GM15510 (cell line): Measurements from ENCODE around the gene SPECC1L.

Experiments
- POLR2A ChIP-seq: IDR thresholded peaks from 3 replicates; pipeline ENCODE4 v1.6.1; 2011; ENCODE audit warnings: borderline replicate concordance; ENCODE audit not compliant: insufficient read length; ENCODE audit errors: extremely low read depth

Gene SPECC1L

DNA sequence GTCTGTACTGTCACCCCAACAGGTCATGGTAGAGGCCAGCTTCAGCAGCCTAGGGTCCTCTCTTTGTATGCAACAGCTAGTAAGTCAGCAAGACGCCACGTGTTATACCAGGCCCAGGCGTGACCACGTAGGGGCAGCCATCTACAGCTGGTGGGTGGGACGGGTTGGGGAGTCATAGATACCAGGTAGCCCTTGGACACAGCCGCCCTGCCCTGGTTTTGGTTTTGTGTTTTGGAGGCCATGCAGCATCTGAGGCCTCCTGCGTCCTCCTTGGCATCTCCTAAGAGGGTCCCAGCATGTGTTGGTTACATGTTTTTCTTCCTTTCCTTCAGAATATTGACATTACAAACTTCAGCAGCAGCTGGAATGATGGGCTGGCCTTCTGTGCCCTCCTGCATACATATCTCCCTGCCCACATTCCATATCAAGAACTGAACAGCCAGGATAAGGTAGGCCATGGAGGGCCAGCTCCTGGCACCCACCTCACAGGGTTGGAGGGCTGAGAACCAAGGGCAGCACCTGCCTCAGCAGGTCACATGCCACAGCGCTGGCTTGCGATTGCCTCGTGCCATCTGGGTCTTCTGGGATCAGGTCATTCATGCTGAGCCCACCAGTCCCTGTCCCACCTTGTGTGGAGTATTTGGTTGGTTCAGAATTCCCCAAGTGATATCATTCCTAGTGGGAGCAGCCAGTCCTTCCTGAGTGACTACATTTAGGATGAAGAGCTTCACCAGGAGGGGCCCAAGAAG is 140.8 kb downstream of the SPECC1L start:
- TF ChIP-seq POLR2A = no peak

DNA sequence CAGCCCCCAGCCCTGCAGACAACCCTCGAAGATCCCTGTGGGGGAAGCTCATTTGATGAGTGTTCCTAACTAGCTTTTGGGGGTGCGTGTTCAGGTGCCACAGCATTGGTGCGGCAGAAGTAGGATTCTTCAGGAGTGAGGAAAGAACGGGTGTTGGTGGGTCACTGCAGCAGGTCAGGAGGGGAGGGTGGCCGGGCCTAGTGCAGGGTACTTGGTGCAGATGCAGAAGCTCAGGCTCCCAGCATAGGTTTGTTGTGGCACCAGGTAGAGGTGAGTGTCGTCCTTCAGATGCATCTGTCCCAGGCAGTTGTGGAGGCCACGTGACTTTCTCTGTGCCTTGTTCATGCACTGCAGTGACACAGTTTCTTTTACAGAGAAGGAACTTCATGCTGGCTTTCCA is 141.6 kb downstream of the SPECC1L start:
- TF ChIP-seq POLR2A = no peak

DNA sequence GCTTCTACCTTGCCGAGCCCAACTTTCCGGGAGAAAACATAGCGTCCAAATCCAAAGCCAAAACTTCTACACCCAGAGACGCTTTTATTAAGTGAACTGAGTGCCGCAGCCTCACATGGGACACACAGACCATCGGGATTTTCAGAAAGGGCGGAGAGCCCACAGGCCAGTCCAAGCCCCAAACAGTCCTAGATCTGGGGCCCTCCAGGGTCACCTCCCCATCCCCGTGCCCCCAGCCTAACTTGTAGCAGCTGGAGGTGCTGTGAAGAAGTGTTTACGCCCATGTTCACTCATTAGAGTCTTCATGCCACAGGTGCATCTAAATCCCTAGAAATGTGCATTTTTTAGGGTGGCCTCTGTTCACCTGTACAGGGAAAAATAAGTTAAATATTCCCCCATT is 142.6 kb downstream of the SPECC1L start:
- no peak for TF ChIP-seq POLR2A

DNA sequence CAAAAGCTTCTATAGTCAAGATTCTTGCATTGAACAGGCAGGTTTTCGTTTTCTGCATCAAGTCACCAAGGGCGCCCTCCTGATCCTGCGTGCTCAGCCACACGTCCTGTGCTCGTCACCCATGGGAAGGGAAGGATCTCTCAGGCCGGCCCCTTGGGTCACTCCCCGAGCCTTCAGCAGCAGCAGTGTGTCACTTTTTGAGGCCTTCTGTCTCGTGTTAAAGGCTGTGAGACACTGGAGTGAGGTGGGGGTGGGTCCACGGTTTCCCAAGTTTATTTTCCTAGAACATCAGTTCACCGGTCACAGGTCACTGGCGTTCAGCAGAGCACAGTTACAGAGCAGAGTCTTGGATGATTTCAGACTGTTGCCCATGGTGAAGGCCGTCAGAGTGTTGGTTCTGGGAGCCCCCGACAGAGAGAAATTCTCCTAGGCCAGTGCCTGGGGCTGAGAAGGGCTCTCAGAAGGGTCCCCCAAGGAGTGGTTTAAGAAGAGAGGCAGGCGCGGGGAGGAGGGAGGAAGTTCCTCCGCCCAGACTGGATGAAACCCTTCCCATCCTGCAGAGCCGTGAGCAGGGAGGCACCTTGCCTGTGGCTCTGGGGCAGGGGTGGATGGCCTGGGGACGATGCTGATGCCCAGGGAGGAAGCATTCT is 143.2 kb downstream of the SPECC1L start:
- TF ChIP-seq POLR2A = no peak

DNA sequence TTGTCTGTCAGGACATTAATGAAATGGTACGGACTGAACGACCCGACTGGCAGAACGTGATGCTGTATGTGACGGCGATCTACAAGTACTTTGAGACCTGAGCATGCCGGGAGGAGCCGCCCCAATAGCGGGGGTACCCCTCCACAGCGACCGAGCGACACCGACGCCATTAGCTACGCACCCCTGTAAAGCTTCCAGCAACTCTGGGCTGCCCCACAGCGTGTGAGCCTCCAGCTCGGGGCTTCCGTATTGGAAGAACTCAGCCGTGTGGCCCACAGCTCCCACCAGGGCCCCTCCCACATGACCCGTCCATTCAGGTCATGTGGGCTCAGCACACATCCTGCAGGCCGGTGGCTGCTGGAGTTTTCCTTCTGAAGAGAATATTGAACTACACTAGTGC is 143.9 kb downstream of the SPECC1L start:
- no peak for TF ChIP-seq POLR2A

DNA sequence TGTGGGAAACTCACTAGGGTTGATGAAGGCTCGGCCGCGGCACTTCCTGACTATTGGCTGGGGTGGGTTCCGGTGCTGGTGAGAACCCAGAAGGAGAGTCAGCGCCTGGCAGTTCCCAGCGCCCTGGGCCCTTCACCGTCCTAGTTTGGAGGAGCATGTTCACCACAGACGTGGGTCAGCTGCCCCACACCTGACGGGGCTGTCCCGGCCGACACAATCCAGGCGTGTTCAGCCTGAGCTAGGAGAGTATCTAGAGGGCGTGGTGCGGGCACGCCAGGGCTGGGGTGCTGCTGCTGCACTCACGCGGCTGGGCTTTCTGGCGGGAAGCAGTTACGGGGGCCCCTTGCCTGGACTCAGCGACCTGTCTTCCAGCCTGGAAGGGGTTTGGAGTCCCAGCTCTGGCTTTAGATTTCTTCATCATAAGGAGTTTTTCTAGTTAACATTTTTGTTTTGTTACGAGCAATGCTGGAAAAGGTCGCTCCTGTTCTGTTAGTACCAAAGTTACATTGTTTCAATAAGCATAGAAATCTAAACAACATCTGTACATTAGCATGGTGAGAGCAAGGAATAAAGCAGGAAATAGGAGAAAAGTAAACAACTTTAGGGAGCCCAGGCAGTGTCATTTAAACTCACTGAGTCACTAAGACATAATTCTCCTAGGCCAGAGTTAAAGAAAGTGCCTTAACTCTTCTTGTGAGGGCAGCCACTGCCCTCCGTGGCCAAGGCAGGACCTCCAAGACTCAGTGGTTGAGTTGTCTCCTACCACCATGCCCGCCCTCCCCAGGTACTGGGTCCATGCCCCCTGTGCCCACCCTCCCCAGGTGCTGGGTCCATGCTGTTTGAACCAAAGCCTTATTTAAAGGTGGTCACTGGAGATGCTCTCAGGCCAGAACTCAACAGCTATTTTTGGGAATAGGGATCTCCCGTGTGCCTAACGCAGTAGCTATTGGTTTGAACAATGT is 144.6 kb downstream of the SPECC1L start:
- TF ChIP-seq POLR2A = no peak

DNA sequence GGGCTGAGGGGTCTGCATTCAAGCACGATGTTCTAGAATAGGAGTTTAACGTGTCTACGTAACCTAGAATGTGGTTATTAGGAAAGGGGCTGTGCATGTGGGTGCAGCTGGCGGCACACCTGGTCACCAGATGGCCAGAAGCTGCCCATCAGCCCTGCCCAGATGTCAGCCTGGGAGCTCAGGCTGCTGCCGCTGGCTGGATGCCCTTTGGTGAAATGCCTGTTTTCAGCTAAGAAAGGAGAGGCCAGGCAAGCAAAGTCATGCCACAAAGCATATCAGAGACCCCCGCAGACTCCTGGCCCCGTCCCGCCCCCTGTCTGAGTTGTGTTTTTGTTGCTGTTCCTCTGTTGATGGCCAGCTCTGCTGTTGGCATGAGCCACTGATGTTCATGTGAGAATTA is 145.5 kb downstream of the SPECC1L start:
- TF ChIP-seq POLR2A = no peak

DNA sequence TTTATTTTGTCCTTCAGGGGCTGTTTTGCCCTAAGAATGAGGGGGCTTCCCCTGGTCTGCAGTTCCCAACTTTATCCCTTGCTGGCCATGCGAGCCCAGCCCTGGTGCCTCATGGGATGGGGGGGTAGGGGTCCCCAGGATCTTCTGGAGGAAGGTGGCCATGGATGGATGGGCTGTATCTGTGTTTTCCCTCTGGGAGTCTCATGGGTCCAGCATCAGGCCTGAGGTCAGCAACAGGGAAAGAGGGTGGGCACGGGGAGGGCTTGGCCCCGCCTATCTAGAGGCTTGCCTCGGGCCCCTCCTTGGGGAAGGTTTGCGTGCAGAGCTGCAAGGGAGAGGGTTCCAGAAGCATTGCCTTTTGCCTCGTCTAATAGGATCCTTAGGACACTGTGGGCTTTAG is 146.0 kb downstream of the SPECC1L start:
- no peak for TF ChIP-seq POLR2A

DNA sequence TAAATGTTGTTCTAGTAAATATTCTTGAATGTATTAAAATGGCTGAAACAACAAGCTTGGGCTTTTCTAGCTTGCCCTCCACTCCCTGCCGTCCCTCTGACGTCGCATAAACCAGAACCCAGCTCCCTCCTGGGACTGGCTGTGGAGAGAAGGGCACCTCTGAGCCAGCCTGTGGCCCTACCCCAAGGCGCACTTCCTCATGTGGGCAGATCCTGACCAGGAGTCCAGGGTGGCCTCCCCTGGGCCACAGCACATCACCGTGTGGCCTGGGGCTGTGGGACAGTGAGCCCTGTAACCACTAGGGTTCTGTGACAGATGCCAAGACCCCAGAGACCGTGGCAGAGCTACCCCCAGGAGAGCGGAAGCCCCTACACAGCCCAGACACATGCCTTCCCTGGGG is 146.6 kb downstream of the SPECC1L start:
- TF ChIP-seq POLR2A = no peak

DNA sequence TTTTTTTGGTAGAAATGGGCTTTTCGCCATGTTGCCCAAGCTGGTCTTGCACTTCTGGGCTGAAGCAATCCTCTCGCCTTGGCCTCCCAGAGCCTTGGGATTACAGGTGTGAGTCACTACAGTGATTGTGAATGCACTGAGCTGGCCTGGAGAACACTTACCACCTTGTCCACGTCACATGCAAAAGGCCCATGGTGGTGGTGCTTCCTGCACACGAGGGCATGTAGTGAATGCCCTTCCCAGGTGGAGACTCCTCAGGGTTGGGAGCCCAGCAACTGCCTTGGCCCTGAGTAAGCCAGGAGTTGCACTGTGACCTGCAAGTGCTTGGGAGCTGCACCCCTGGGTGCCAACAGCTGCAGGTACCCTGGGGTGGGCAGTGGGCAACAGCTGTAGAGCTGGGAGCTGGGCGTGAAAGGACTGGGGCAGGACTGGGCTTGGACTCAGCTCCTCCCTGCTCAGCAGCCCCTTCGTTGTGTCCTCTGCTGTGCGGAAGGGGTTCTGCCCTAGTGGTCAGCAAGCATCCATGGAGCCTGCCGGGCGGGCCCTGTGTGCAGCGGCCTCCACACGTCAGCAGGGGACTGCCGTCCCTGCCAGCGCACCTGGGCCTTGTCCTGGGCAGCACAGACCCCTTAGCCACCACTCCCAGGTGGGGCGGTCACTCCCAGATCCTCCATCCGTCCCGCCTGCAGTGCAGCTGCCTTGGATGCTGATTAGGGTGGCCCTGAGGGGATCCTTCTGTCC is 147.4 kb downstream of the SPECC1L start:
- no peak for TF ChIP-seq POLR2A

DNA sequence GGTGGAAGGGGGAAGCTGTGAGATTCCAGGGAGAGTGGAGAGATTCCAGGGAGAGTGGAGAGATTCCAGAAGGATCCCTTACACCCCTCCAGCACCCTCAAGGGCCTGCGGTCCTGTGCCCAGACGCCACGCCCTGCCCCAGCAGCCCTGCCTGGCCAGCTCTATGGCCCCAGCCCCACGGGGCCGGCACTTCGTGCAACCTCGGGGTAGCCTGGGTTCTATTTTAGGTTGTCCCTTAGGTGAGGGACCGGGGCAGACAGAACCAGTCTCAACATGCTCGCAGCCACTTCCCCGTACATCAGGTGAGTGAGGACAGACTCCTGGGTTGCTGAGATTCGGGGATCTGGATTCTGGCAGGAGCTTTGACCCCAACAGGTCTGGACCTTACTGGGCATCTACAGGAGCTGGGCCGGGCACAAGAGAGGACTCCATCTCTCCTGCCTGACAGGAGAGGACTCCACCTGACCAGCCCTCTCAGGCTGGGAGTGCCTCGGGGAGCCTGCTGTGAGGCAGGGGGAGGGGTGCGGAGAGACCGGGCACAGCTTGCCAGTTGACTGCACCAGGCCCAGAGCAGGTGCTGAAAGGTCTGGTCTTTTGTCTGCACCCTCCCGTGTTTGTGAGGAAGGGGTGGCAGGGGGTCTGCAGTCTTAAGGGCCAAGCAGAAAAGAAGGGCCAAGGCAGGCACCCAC is 148.3 kb downstream of the SPECC1L start:
- TF ChIP-seq POLR2A = no peak

DNA sequence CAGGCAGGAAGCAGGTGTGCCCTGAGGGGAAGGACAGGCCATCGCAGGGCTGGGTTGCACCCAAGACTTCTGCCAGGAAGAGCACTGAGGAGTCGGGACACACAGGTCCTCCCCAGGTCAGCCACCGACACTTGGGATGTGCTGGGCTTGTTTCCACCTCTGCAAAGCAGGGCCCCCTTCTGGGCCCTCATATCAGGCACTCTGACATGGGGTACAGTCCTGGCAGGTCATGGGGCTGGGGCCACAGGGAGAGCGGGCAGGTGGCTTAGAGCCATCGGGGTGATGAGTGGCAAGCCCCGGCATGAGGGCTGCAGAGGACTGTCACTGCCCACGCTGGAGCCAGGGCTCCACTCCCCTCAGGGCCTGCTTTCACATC is 148.8 kb downstream of the SPECC1L start:
- no peak for TF ChIP-seq POLR2A

DNA sequence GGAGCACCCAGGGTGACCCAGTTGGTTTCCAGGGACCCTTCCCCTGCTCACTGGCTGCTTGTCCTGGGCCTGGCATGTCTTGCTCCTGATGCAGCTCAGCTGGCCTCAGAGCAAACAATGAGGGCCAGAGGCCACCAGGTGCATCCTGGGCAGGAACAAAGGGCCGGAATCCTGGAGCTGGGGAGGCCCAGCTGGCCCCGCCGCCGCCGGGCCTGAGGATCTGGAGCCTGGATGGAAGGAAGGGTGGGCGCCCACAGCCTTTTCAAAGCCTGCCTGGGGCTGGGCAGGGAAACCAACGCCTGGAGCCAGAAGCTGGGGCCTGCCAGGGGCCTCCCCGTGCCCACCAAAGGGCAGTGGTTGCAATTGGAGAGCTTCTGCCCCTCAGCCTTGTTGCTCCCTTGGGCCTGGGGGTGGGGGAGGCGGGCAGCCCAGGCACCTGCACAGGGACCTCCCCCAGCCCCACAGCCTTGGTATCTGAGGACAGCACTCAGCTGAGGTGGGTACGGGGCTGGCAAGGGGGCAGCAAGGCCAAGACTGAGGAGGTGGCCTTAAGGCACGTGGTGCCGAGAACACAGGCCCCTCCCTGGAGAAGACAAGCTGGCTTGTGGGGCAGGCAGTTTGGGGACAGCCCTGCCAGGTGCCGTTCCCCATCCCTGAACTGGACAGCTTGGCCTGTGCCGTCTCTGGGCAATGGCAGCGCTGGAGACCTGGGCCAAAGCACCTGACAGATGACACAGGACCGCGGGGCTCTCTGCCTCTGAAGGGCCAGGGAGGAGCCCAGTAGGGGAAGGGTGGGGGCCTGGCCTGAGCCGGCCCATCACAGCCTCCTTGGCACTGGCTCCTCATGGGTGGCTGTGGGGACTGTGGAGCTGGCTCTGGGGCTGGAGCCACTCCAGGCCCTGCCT is 149.7 kb downstream of the SPECC1L start:
- TF ChIP-seq POLR2A = no peak
